Measurements from ENCODE around the gene CD207. TPM values are rescaled to one million over a fixed set of nuclear protein-coding genes. Genes with fewer than 3 reads are reported as not detected.
"Not testable (repeated sequence)": the region's sequence is repeated elsewhere in the genome, so short reads cannot be mapped to it uniquely, and the experiment has no call there.

Gene CD207
- total RNA-seq, 6 experiments from 2014 or later = not detected

DNA sequence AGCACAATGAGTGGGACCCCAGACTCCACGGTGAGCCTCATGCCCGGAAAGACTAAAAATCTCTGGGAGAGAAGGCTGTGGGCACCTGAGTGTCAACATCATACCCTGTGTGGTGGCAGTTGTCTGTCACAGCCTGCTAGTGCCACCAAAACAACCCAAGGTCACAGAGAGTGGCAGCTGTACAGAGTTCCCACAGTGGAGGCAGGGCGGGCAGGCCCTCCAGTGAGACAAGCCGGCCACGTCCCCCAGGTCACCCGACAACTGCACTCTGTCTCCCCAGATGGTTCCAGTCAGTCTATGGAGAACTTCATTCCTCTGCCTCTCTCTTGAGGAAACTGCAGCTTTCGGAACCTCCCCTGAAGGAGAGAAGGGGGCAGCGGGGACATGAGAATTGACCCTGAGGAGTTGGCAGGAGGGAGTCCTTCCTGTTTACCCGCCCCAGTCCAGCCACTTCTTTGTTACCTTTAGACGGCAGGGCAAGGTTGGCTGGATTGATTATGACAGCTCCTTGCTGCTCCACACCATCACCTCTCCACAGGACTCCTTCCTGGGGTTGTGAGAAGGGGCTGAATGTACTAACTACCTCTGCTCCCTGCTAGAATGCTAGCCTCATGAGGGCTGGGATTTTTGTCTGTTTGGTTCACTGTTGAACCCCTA, 33.9 kb downstream of the CD207 start:
- H3K4me1 Mint-ChIP-seq (ENCODE audit: low read depth) = no peaks in the 10 kb centered on the region
- peaks cover 14% of the 10 kb centered on the region for H3K9me3 Mint-ChIP-seq
- no peak overlapping the region for H3K27ac Mint-ChIP-seq
- TF ChIP-seq, protein P1, sequence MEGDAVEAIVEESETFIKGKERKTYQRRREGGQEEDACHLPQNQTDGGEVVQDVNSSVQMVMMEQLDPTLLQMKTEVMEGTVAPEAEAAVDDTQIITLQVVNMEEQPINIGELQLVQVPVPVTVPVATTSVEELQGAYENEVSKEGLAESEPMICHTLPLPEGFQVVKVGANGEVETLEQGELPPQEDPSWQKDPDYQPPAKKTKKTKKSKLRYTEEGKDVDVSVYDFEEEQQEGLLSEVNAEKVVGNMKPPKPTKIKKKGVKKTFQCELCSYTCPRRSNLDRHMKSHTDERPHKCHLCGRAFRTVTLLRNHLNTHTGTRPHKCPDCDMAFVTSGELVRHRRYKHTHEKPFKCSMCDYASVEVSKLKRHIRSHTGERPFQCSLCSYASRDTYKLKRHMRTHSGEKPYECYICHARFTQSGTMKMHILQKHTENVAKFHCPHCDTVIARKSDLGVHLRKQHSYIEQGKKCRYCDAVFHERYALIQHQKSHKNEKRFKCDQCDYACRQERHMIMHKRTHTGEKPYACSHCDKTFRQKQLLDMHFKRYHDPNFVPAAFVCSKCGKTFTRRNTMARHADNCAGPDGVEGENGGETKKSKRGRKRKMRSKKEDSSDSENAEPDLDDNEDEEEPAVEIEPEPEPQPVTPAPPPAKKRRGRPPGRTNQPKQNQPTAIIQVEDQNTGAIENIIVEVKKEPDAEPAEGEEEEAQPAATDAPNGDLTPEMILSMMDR (IDR thresholded peaks at IDR 0.05) = no peak
- peaks cover 29% of the 10 kb centered on the region for H3K27me3 Mint-ChIP-seq (ENCODE audit: insufficient read depth)
- H3K36me3 Mint-ChIP-seq (ENCODE audit: low read depth) = no peaks in the 10 kb centered on the region; the same call in 1 of the 2 replicates
- H3K4me3 Mint-ChIP-seq = no peak overlapping the region
- DNase-seq = no peak

DNA sequence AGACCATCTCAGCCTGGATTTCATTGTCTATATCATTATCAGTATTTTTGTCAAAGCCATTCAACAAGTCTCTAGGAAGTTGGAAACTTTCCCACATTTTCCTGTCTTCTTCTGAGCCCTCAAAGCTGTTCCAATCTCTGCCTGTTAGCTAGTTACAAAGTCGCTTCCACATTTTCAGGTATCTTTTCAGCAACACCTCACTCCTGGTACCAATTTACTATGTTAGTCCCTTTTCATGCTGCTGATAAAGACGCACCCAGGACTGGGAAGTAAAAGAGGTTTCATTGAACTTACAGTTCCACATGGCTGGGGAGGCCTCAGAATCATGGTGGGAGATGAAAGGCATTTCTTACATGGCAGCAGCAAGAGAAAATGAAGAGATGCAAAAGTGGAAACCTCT, 35.9 kb downstream of the CD207 start:
- no peaks in the 10 kb centered on the region for H3K4me1 Mint-ChIP-seq (ENCODE audit: low read depth)
- H3K27ac Mint-ChIP-seq = no peak overlapping the region
- H3K36me3 Mint-ChIP-seq (ENCODE audit: low read depth) = no peaks in the 10 kb centered on the region; the same call in 1 of the 2 replicates
- H3K4me3 Mint-ChIP-seq = no peak overlapping the region
- no peak for DNase-seq
- TF ChIP-seq, protein P1 (IDR thresholded peaks at IDR 0.05) = no peak
- H3K27me3 Mint-ChIP-seq (ENCODE audit: insufficient read depth) = peaks cover 34% of the 10 kb centered on the region
- peaks cover 14% of the 10 kb centered on the region for H3K9me3 Mint-ChIP-seq

DNA sequence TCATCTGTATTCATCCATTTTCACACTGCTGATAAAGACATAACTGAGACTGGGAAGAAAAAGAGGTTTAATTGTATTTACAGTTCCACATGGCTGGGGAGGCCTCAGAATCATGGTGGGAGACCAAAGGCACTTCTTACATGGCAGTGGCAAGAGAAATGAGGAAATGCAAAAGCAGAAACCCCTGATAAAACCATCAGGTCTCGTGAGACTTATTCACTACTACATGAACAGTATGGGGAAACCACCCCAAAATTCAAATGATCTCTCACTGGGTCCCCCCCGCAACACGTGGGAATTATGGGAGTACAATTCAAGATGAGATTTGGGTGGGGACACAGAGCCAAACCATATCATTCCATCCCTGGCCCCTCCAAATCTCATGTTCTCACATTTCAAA, 37.6 kb downstream of the CD207 start:
- not testable (repeated sequence) for H3K27ac Mint-ChIP-seq; DNase-seq; H3K36me3 Mint-ChIP-seq (ENCODE audit: low read depth); H3K4me3 Mint-ChIP-seq; H3K4me1 Mint-ChIP-seq (ENCODE audit: low read depth)
- Mint-ChIP-seq H3K27me3 (ENCODE audit: insufficient read depth) (peaks cover 37% of the 10 kb centered on the region), H3K9me3 (peaks cover 14% of the 10 kb centered on the region)

DNA sequence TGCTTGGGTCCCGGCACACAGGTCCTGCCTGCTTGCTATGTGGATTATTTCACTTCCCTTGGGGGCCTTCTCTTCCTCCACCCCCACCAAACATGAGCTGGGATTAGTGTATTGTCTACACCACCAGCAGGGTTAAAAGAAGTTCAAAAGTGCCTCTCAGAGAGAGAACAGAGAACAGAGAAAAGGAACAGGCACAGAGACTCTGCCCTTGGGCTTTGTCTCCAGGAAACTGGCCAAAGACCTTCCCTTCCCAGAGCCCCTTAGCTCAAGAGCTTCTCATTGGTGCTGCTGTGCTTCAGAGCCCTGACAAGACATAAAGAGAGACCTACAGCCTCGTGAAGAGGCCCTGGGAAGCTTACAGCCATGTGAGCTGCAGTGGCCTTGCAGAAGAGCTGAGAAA, 38.1 kb downstream of the CD207 start:
- H3K4me1 Mint-ChIP-seq (ENCODE audit: low read depth) = no peaks in the 10 kb centered on the region
- no peak for DNase-seq
- no peak overlapping the region for H3K4me3 Mint-ChIP-seq
- no peak overlapping the region for H3K27ac Mint-ChIP-seq
- TF ChIP-seq, protein P1 (IDR thresholded peaks at IDR 0.05) = no peak
- H3K9me3 Mint-ChIP-seq = peaks cover 14% of the 10 kb centered on the region
- no peaks in the 10 kb centered on the region; the same call in 1 of the 2 replicates for H3K36me3 Mint-ChIP-seq (ENCODE audit: low read depth)
- H3K27me3 Mint-ChIP-seq (ENCODE audit: insufficient read depth) = peaks cover 36% of the 10 kb centered on the region

DNA sequence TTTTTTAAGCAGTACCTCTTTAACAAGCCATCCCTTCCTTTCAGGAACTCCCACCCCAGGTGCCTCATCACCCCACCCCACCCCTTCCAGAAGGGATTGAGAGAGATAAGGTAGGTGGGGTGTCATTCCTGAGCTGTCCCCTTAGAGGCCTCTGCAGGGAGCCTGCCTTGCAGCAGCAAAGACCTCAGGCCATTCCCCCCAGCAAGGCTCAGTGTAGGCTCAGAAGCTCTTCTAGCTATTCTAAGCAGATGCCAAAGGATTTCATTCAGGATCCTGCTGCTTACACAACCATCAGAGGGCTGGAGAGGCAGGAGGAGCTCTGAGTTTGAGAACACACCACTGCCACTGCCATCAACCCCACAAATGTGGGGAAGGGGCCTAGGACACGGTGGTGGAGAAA, 39.4 kb downstream of the CD207 start:
- Mint-ChIP-seq H3K27ac (no peak overlapping the region), H3K27me3 (ENCODE audit: insufficient read depth) (peaks cover 36% of the 10 kb centered on the region), H3K4me1 (ENCODE audit: low read depth) (no peaks in the 10 kb centered on the region), H3K4me3 (no peak overlapping the region), H3K9me3 (peaks cover 14% of the 10 kb centered on the region), H3K36me3 (ENCODE audit: low read depth) (no peaks in the 10 kb centered on the region; the same call in 1 of the 2 replicates)
- TF ChIP-seq, protein P1 (IDR thresholded peaks at IDR 0.05) = no peak
- no peak for DNase-seq

DNA sequence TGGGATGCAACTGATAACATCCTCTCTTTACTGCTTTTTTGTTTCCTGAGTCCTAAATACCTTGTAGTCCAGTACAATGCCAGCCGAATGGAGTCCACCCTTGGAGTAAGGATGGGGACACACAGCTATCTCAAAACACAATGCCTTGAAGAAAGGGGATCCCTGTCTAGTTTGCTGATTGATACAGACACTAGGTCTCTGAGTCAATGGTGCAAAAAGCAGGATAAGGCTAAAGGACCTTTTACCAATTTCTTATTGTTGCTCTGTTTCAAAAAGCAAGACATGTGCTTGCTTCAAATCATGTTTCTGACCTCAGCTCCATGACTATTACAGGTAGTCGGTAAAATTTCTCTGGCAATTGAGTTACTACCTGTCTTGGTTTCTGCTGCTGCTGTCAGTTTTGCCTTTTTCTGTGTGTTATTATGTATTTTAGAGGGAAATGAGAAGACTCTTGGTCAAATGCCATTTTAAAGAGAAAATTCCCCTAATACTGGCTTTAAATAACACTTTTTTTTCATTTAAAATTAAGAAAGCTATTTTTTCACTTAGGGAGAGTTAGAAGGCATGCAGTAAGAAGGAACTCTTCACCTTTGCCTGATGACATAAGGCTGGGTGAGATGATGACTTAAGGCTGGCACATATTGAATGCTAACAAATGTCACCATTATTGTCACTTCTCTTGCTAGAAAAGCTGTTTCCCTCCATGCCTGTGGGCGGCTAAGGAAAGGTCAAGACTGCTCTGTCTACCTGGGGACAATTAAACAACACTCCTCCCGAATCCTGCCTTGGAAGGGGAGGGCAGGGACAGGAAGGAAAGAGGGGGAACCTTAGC, 40.2 kb downstream of the CD207 start:
- no peak for DNase-seq
- no peak overlapping the region for H3K4me3 Mint-ChIP-seq
- no peaks in the 10 kb centered on the region for H3K4me1 Mint-ChIP-seq (ENCODE audit: low read depth)
- no peaks in the 10 kb centered on the region; the same call in 1 of the 2 replicates for H3K36me3 Mint-ChIP-seq (ENCODE audit: low read depth)
- peaks cover 32% of the 10 kb centered on the region for H3K27me3 Mint-ChIP-seq (ENCODE audit: insufficient read depth)
- peaks cover 12% of the 10 kb centered on the region for H3K9me3 Mint-ChIP-seq
- no peak overlapping the region for H3K27ac Mint-ChIP-seq
- TF ChIP-seq, protein P1 (IDR thresholded peaks at IDR 0.05) = no peak

Measured in HFFc6 (cell line).